CD8-positive, alpha-beta memory T cell (primary cell): ENCODE results near the gene DUSP15. TPM values are rescaled to one million over a fixed set of nuclear protein-coding genes. Genes with fewer than 3 reads are reported as not detected.
A peak's percentile ranks its signal among the peaks of the same experiment; 100 is the strongest.

Experiments
- CTCF ChIA-PET: fragments of 350-600 bp; sonication (Branson Sonifier 250); formaldehyde crosslinking; loops from one replicate; lab custom pipeline; 2021; ENCODE audit warnings: antibody characterized with exemption; lab: Charles Lee
- POLR2A ChIA-PET: fragments of 350-600 bp; sonication (Branson Sonifier 250); formaldehyde crosslinking; loops from one replicate; lab custom pipeline; 2021; ENCODE audit warnings: antibody characterized with exemption; lab: Charles Lee
- DNase-seq, 5 donors: peaks; one replicate each; pipeline versions ENCODE4 v3.0.0 to v3.0.0-alpha.2; 2020 to 2022; ENCODE audit warnings: mixed read lengths in 1 of 5
- H3K27ac ChIP-seq: one replicate; pipeline ENCODE4 v1.7.0; 2013; ENCODE audit warnings: low read depth, mild to moderate bottlenecking, low read length, moderate library complexity
- H3K27me3 ChIP-seq: 2 replicates; pipeline ENCODE4 v1.7.0; 2013; ENCODE audit warnings: low read length, mild to moderate bottlenecking; ENCODE audit not compliant: insufficient read depth, poor library complexity, severe bottlenecking
- H3K36me3 ChIP-seq: 2 replicates; pipeline ENCODE4 v1.7.0; 2013; ENCODE audit warnings: mild to moderate bottlenecking, low read length, moderate library complexity; ENCODE audit not compliant: insufficient read depth
- H3K4me1 ChIP-seq: 2 replicates; pipeline ENCODE4 v1.7.0; 2013; ENCODE audit warnings: mild to moderate bottlenecking, low read length, moderate library complexity; ENCODE audit not compliant: insufficient read depth
- H3K4me3 ChIP-seq: 2 replicates; pipeline ENCODE4 v1.7.0; 2013; ENCODE audit warnings: mild to moderate bottlenecking, low read length
- H3K9me3 ChIP-seq: 2 replicates; pipeline ENCODE4 v1.7.0; 2013; ENCODE audit warnings: mild to moderate bottlenecking, low read length
- H3K27ac Mint-ChIP-seq, 8 donors: one replicate each; pipeline ENCODE4 v1.8.0; 2020 to 2021; ENCODE audit warnings: mixed read lengths in 8 of 8, mild to moderate bottlenecking in 6 of 8, inconsistent platforms in 3 of 8, moderate library complexity in 3 of 8
- H3K27me3 Mint-ChIP-seq, 2 donors: one replicate each; pipeline ENCODE4 v1.8.0; 2020 to 2021; ENCODE audit warnings: mixed read lengths in 2 of 2, mild to moderate bottlenecking in 1 of 2, moderate library complexity in 1 of 2
- H3K36me3 Mint-ChIP-seq, 3 donors: one replicate each; pipeline ENCODE4 v1.8.0; 2020 to 2021; ENCODE audit warnings: mixed read lengths in 3 of 3, inconsistent platforms in 1 of 3, mild to moderate bottlenecking in 1 of 3
- H3K4me1 Mint-ChIP-seq, 3 donors: one replicate each; pipeline ENCODE4 v1.8.0; 2020 to 2021; ENCODE audit warnings: mixed read lengths in 3 of 3, inconsistent platforms in 1 of 3, mild to moderate bottlenecking in 1 of 3
- H3K4me3 Mint-ChIP-seq, 7 donors: one replicate each; pipeline ENCODE4 v1.8.0; 2020 to 2021; ENCODE audit warnings: mixed read lengths in 7 of 7, mild to moderate bottlenecking in 6 of 7, moderate library complexity in 4 of 7, inconsistent platforms in 2 of 7
- H3K9me3 Mint-ChIP-seq, 5 donors: one replicate each; pipeline ENCODE4 v1.8.0; 2020 to 2022; ENCODE audit warnings: mixed read lengths in 5 of 5, mild to moderate bottlenecking in 3 of 5, moderate library complexity in 2 of 5, inconsistent platforms in 1 of 5
- polyA plus RNA-seq: library from polyadenylated mRNA; unstranded; fragments of 300-500 nt; fragmentation: Illumina TruSeq; gene quantifications from one replicate; pipeline ENCODE4 v1.2.3, GENCODE V29; 2021
- total RNA-seq, 2 experiments: library from RNA; stranded (reverse); gene quantifications; one replicate each; pipeline ENCODE4 v1.2.3, GENCODE V29; 2021

The DUSP15 gene
- total and polyA plus RNA-seq, 3 experiments from 2014 or later: not detected

GRCh38 chr20:31913431-31914157 lies 43.3 kb upstream of the DUSP15 start:
- DNase-seq: no peak
- POLR2A ChIA-PET: no interaction called here

DNA sequence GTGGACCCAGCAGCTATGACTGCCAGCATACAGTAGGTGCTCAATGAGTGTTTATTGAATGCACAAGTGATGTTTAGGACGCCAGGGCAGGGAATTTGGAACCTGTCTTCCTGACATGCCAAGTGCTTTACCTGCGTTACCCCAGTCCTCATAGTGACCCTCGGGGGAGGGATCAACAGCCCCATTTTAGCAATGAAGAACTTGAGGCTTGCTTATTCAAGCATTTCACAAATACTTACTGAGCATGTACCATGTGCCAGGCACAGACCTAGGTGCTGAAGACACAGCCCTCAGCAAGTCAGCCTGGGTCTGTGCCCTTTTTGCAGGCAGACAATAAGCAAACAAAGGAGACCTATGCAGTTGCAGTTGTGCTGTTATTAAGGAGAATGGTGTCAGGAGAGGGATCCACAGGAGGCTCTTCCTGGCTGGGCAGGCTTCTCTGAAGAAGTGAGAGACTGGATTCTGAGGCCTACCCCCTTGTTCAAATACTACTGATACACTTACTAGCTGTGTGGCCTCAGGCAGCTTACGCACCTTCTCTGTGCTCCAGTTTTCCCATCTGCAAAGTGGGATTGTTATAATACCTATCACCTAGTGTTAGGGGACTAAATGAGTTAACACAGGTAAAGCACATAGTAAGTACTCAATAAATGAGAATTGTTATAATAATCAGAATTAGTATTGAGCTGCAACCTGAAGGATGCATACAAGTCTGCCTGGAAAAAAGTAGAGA lies 39.9 kb upstream of the DUSP15 start:
- Histone ChIP-seq H3K4me3 (no peak overlapping the region), H3K27me3 (no peaks in the 10 kb centered on the region), H3K36me3 (no peaks in the 10 kb centered on the region), H3K4me1 (no peaks in the 10 kb centered on the region), H3K27ac (no peak overlapping the region), H3K9me3 (no peaks in the 10 kb centered on the region)
- Mint-ChIP-seq H3K9me3 (no peaks in the 10 kb centered on the region), H3K27ac (no peak overlapping the region), H3K4me3 (no peak overlapping the region), H3K4me1 (no peaks in the 10 kb centered on the region), H3K36me3 (no peaks in the 10 kb centered on the region), H3K27me3 (peaks cover 2 to 11% of the 10 kb centered on the region in 2 donors)
- no peak for DNase-seq
- ChIA-PET POLR2A (no interaction called here), CTCF (no interaction called here)

More at GRCh38 chr20:31913431-31914157, 43.3 kb upstream of the DUSP15 start:
- H3K27me3 ChIP-seq: no peaks in the 10 kb centered on the region
- no peaks in the 10 kb centered on the region for H3K4me1 ChIP-seq
- H3K36me3 Mint-ChIP-seq: no peaks in the 10 kb centered on the region
- no peaks in the 10 kb centered on the region for H3K9me3 Mint-ChIP-seq
- H3K27me3 Mint-ChIP-seq: peaks cover 4 to 19% of the 10 kb centered on the region in 2 donors
- no peaks in the 10 kb centered on the region for H3K36me3 ChIP-seq
- no peak overlapping the region for H3K4me3 Mint-ChIP-seq
- no peaks in the 10 kb centered on the region for H3K9me3 ChIP-seq
- H3K27ac ChIP-seq: no peak overlapping the region
- CTCF ChIA-PET: no interaction called here
- H3K27ac Mint-ChIP-seq: peak overlapping the region in 1 of 8 donors; percentile 23
- no peak overlapping the region for H3K4me3 ChIP-seq
- H3K4me1 Mint-ChIP-seq: no peaks in the 10 kb centered on the region

GRCh38 chr20:31909253-31910070 lies 39.1 kb upstream of the DUSP15 start:
- Mint-ChIP-seq H3K27ac (no peak overlapping the region), H3K27me3 (peaks cover 2 to 16% of the 10 kb centered on the region in 2 donors), H3K4me3 (no peak overlapping the region), H3K36me3 (no peaks in the 10 kb centered on the region), H3K9me3 (no peaks in the 10 kb centered on the region), H3K4me1 (no peaks in the 10 kb centered on the region)
- DNase-seq: no peak
- Histone ChIP-seq H3K36me3 (no peaks in the 10 kb centered on the region), H3K27ac (no peak overlapping the region), H3K4me3 (no peak overlapping the region), H3K4me1 (no peaks in the 10 kb centered on the region), H3K9me3 (no peaks in the 10 kb centered on the region), H3K27me3 (no peaks in the 10 kb centered on the region)
- CTCF ChIA-PET: no interaction called here
- POLR2A ChIA-PET: interaction anchor here (0.7 kb wide), 1 partner anchor 29 kb away, joined by 14 read pairs; no protein-coding TSS in a partner anchor

DNA sequence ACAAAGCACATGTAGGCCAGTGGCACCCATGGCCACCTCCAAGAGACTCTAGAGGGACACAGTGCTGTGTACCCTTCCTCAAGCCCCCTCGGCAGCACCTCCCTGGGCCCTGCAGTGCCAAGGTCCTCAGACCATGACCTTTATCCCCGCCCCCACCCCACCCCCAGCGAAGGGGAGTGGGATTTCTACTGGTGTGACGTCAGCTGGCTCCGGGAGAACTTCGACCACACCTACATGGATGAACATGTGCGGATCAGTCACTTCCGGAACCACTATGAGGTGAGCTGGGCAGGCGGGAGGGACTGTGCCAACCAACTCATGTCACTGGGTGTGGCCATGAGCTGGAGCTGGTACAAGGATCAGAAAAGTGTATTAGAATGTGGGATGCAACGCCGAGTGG lies 38.1 kb upstream of the DUSP15 start:
- H3K27me3 Mint-ChIP-seq: peaks cover 2 to 16% of the 10 kb centered on the region in 2 donors
- H3K27ac Mint-ChIP-seq: no peak overlapping the region
- POLR2A ChIA-PET: no interaction called here

GRCh38 chr20:31908016-31908415 lies 37.7 kb upstream of the DUSP15 start:
- Mint-ChIP-seq H3K36me3 (no peaks in the 10 kb centered on the region), H3K27ac (no peak overlapping the region), H3K4me1 (no peaks in the 10 kb centered on the region), H3K27me3 (peaks cover 2 to 20% of the 10 kb centered on the region in 2 donors), H3K9me3 (no peaks in the 10 kb centered on the region), H3K4me3 (no peak overlapping the region)
- Histone ChIP-seq H3K9me3 (no peaks in the 10 kb centered on the region), H3K4me1 (no peaks in the 10 kb centered on the region), H3K4me3 (no peak overlapping the region), H3K36me3 (no peaks in the 10 kb centered on the region), H3K27ac (no peak overlapping the region), H3K27me3 (no peaks in the 10 kb centered on the region)
- ChIA-PET CTCF (no interaction called here), POLR2A (no interaction called here)
- DNase-seq: no peak

More for the DNA sequence above, 38.1 kb upstream of the DUSP15 start:
- Histone ChIP-seq H3K4me3 (no peak overlapping the region), H3K4me1 (no peaks in the 10 kb centered on the region), H3K27me3 (no peaks in the 10 kb centered on the region), H3K9me3 (no peaks in the 10 kb centered on the region), H3K27ac (no peak overlapping the region), H3K36me3 (no peaks in the 10 kb centered on the region)
- no peaks in the 10 kb centered on the region for H3K4me1 Mint-ChIP-seq
- H3K4me3 Mint-ChIP-seq: no peak overlapping the region
- DNase-seq: no peak
- CTCF ChIA-PET: interaction anchor here (0.6 kb wide), 1 partner anchor 395 kb away, joined by 3 read pairs; no protein-coding TSS in a partner anchor
- H3K9me3 Mint-ChIP-seq: no peaks in the 10 kb centered on the region
- H3K36me3 Mint-ChIP-seq: no peaks in the 10 kb centered on the region

DNA sequence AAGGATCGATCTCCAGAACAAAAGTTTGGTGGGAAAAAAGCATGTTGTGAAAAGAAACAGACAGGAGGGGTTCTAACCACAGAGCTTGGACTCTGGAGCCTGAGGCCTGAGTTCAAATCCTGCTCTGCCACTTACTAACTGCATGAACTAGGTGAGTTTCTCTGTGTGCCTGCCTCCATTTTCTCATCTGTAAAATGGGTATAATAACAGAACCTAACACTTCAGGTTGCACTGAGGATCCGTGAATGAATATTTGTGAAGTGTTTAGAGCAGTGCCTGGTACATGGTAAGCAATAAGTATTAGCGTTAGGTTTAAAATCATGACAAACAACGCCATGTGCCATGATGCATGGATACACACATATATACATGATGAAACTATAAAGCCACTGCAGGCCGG lies 36.7 kb upstream of the DUSP15 start:
- Histone ChIP-seq H3K27me3 (no peaks in the 10 kb centered on the region), H3K4me1 (no peaks in the 10 kb centered on the region), H3K27ac (no peak overlapping the region), H3K9me3 (no peaks in the 10 kb centered on the region), H3K36me3 (no peaks in the 10 kb centered on the region), H3K4me3 (no peak overlapping the region)
- H3K27ac Mint-ChIP-seq: no peak overlapping the region
- DNase-seq: no peak
- H3K9me3 Mint-ChIP-seq: no peaks in the 10 kb centered on the region
- peaks cover 2 to 22% of the 10 kb centered on the region in 2 donors for H3K27me3 Mint-ChIP-seq
- no peaks in the 10 kb centered on the region for H3K4me1 Mint-ChIP-seq
- H3K4me3 Mint-ChIP-seq: no peak overlapping the region
- ChIA-PET POLR2A (no interaction called here), CTCF (no interaction called here)
- no peaks in the 10 kb centered on the region for H3K36me3 Mint-ChIP-seq

GRCh38 chr20:31906001-31906400 lies 35.7 kb upstream of the DUSP15 start:
- no peaks in the 10 kb centered on the region for H3K9me3 Mint-ChIP-seq
- CTCF ChIA-PET: no interaction called here

More at GRCh38 chr20:31906001-31906400, 35.7 kb upstream of the DUSP15 start:
- Mint-ChIP-seq H3K4me3 (no peak overlapping the region), H3K27me3 (peaks cover 2 to 22% of the 10 kb centered on the region in 2 donors), H3K36me3 (no peaks in the 10 kb centered on the region), H3K27ac (no peak overlapping the region), H3K4me1 (no peaks in the 10 kb centered on the region)
- Histone ChIP-seq H3K4me1 (no peaks in the 10 kb centered on the region), H3K27ac (no peak overlapping the region), H3K36me3 (no peaks in the 10 kb centered on the region), H3K9me3 (no peaks in the 10 kb centered on the region), H3K4me3 (no peak overlapping the region), H3K27me3 (no peaks in the 10 kb centered on the region)
- POLR2A ChIA-PET: no interaction called here
- DNase-seq: no peak
